ENCODE results near the gene FERMT1. TPM values are rescaled to one million over a fixed set of nuclear protein-coding genes. Genes with fewer than 3 reads are reported as not detected.

Gene FERMT1
- total and polyA plus RNA-seq, 2 of the 13 experiments (the other 11 are each of a cell fraction or from before 2014, with no cell fraction given), result 15.8 to 29.5 TPM

DNA sequence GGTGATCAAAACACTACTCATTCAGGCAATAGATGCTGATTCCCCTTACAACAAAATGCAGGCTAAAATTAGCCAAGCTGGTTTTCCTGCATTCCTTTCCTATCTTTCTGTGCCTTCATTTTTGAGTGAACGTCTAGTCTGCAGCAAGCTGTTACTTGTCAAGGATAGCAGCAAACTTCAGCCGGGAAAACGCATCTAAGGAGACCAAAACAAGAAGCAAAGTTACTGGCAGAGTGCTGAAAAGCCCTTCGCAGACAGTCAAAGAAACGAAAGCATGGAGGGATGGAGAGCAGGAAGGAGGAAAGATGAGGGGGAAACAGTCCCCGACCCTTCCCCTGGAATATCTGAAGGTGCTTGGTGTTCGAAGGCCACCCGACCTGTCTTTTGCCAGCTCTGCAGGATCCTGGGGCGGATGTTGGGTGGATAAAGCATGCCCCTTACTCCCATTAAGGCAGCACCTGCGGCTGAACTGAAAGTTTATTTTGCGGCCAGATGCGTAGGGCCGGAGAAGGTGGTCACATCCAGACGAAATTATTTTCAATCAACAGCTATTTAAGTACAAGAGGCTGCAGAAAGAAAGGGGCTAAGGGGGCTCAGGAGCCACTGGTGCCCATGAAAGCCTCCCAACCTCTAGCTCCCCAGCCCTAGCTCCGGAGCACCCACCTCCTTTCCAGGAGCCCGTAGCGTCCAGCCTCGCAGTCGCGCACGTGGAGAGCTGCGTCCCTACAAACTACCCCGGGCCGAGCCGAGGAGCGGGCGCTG is 538 bp downstream of the FERMT1 start (continued):
- TF ChIP-seq, protein P1, sequence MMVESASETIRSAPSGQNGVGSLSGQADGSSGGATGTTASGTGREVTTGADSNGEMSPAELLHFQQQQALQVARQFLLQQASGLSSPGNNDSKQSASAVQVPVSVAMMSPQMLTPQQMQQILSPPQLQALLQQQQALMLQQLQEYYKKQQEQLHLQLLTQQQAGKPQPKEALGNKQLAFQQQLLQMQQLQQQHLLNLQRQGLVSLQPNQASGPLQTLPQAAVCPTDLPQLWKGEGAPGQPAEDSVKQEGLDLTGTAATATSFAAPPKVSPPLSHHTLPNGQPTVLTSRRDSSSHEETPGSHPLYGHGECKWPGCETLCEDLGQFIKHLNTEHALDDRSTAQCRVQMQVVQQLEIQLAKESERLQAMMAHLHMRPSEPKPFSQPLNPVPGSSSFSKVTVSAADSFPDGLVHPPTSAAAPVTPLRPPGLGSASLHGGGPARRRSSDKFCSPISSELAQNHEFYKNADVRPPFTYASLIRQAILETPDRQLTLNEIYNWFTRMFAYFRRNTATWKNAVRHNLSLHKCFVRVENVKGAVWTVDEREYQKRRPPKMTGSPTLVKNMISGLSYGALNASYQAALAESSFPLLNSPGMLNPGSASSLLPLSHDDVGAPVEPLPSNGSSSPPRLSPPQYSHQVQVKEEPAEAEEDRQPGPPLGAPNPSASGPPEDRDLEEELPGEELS (CRISPR knock-in tag; IDR thresholded peaks at IDR 0.05), result no peak; the same call in 1 of the 2 replicates
- no peak; the same call in 1 of the 2 replicates for TF ChIP-seq TAF1 (CRISPR knock-in tag; IDR thresholded peaks at IDR 0.05)
- TF ChIP-seq ZNF263 (CRISPR knock-in tag; IDR thresholded peaks at IDR 0.05), result peak; percentile 69; the same call in 1 of the 2 replicates
- TF ChIP-seq ZNF350 (CRISPR knock-in tag; IDR thresholded peaks at IDR 0.05; ENCODE audit: borderline replicate concordance, low read depth), result peak; percentile 55; the same call in 1 of the 2 replicates
- 0 out of 2 replicates have a peak, but pooled peaks have one; percentile 93 for TF ChIP-seq ZMAT3 (CRISPR knock-in tag; conservative IDR thresholded peaks at IDR 0.05)
- TF ChIP-seq, protein P2, sequence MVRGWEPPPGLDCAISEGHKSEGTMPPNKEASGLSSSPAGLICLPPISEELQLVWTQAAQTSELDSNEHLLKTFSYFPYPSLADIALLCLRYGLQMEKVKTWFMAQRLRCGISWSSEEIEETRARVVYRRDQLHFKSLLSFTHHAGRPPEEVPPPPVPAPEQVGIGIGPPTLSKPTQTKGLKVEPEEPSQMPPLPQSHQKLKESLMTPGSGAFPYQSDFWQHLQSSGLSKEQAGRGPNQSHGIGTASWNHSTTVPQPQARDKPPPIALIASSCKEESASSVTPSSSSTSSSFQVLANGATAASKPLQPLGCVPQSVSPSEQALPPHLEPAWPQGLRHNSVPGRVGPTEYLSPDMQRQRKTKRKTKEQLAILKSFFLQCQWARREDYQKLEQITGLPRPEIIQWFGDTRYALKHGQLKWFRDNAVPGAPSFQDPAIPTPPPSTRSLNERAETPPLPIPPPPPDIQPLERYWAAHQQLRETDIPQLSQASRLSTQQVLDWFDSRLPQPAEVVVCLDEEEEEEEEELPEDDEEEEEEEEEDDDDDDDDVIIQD (CRISPR knock-in tag; IDR thresholded peaks at IDR 0.05; ENCODE audit: low read depth), result 0 out of 2 replicates have a peak, but pooled peaks have one; percentile 22
- TF ChIP-seq ZBTB7A (CRISPR knock-in tag; IDR thresholded peaks at IDR 0.05), result no peak; the same call in 1 of the 2 replicates
- peak; percentile 43; the same call in 1 of the 2 replicates for TF ChIP-seq ZNF292 (CRISPR knock-in tag; IDR thresholded peaks at IDR 0.05; ENCODE audit: borderline replicate concordance, low read depth)
- TF ChIP-seq, protein P3, sequence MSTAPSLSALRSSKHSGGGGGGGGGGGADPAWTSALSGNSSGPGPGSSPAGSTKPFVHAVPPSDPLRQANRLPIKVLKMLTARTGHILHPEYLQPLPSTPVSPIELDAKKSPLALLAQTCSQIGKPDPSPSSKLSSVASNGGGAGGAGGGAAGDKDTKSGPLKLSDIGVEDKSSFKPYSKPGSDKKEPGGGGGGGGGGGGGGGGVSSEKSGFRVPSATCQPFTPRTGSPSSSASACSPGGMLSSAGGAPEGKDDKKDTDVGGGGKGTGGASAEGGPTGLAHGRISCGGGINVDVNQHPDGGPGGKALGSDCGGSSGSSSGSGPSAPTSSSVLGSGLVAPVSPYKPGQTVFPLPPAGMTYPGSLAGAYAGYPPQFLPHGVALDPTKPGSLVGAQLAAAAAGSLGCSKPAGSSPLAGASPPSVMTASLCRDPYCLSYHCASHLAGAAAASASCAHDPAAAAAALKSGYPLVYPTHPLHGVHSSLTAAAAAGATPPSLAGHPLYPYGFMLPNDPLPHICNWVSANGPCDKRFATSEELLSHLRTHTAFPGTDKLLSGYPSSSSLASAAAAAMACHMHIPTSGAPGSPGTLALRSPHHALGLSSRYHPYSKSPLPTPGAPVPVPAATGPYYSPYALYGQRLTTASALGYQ (CRISPR knock-in tag; IDR thresholded peaks at IDR 0.05), result peak; percentile 16; the same call in 1 of the 2 replicates
- TF ChIP-seq KMT2A (CRISPR knock-in tag; IDR thresholded peaks at IDR 0.05), result peak; percentile 88; the same call in 1 of the 2 replicates
- TF ChIP-seq ZNF451 (CRISPR knock-in tag; IDR thresholded peaks at IDR 0.05), result no peak
- TF ChIP-seq, protein P4, sequence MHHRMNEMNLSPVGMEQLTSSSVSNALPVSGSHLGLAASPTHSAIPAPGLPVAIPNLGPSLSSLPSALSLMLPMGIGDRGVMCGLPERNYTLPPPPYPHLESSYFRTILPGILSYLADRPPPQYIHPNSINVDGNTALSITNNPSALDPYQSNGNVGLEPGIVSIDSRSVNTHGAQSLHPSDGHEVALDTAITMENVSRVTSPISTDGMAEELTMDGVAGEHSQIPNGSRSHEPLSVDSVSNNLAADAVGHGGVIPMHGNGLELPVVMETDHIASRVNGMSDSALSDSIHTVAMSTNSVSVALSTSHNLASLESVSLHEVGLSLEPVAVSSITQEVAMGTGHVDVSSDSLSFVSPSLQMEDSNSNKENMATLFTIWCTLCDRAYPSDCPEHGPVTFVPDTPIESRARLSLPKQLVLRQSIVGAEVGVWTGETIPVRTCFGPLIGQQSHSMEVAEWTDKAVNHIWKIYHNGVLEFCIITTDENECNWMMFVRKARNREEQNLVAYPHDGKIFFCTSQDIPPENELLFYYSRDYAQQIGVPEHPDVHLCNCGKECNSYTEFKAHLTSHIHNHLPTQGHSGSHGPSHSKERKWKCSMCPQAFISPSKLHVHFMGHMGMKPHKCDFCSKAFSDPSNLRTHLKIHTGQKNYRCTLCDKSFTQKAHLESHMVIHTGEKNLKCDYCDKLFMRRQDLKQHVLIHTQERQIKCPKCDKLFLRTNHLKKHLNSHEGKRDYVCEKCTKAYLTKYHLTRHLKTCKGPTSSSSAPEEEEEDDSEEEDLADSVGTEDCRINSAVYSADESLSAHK (CRISPR knock-in tag; IDR thresholded peaks at IDR 0.05; ENCODE audit: borderline replicate concordance), result peak; percentile 83; the same call in 1 of the 2 replicates
- TF ChIP-seq ZNF878 (CRISPR knock-in tag; IDR thresholded peaks at IDR 0.05), result no peak
- TF ChIP-seq, protein P5, sequence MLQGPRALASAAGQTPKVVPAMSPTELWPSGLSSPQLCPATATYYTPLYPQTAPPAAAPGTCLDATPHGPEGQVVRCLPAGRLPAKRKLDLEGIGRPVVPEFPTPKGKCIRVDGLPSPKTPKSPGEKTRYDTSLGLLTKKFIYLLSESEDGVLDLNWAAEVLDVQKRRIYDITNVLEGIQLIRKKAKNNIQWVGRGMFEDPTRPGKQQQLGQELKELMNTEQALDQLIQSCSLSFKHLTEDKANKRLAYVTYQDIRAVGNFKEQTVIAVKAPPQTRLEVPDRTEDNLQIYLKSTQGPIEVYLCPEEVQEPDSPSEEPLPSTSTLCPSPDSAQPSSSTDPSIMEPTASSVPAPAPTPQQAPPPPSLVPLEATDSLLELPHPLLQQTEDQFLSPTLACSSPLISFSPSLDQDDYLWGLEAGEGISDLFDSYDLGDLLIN (CRISPR knock-in tag; IDR thresholded peaks at IDR 0.05; ENCODE audit: borderline replicate concordance), result peak; percentile 51; the same call in 1 of the 2 replicates
